Keratinocyte (primary cell): ENCODE data around the gene CYP26A1. TPM values are rescaled to one million over a fixed set of nuclear protein-coding genes. Genes with fewer than 3 reads are reported as not detected.

ENCODE experiments used
- DNase-seq: peaks from one replicate; pipeline ENCODE4 v3.0.0-alpha.2; 2011; ENCODE audit warnings: low read depth, missing footprints, low spot score
- FAIRE-seq: peaks from 2 replicates; lab custom pipeline; 2011; peaks lifted over from hg19 to GRCh38; lab: Jason Lieb, UNC
- H2AFZ ChIP-seq: 2 replicates; pipeline ENCODE4 v1.6.0; 2012; ENCODE audit warnings: low read length, control low read depth, inconsistent platforms; ENCODE audit not compliant: control insufficient read depth
- H3K27ac ChIP-seq: 2 replicates; pipeline ENCODE4 v1.5.1; 2011; ENCODE audit warnings: low read length; ENCODE audit not compliant: control insufficient read depth, insufficient read depth
- H3K27me3 ChIP-seq: 3 replicates; pipeline ENCODE4 v1.6.0; 2011; ENCODE audit warnings: low read length; ENCODE audit not compliant: control insufficient read depth, insufficient read depth; ENCODE audit errors: extremely low read depth
- H3K36me3 ChIP-seq, 2 experiments: 2 replicates in 1 of 2; 3 replicates in 1 of 2; pipeline ENCODE4 v1.5.1; 2011; ENCODE audit warnings: low read length in 2 of 2, mild to moderate bottlenecking in 1 of 2; ENCODE audit not compliant: control insufficient read depth in 2 of 2, insufficient read depth in 2 of 2; ENCODE audit errors: extremely low read depth in 1 of 2
- H3K4me1 ChIP-seq: 3 replicates; pipeline ENCODE4 v1.5.1; 2011; ENCODE audit warnings: low read length; ENCODE audit not compliant: control insufficient read depth, insufficient read depth; ENCODE audit errors: extremely low read depth
- H3K4me2 ChIP-seq: 3 replicates; pipeline ENCODE4 v1.6.0; 2011; ENCODE audit warnings: low read depth, low read length; ENCODE audit not compliant: control insufficient read depth, insufficient read depth; ENCODE audit errors: extremely low read depth
- H3K4me3 ChIP-seq, 3 experiments: fragments of 200-600 bp in 1 of 3; sonication (generic) in 1 of 3; 2 replicates in 2 of 3; 3 replicates in 1 of 3; pipeline ENCODE4 v1.5.1; 2011 to 2016; ENCODE audit warnings: low read length in 3 of 3, mild to moderate bottlenecking in 3 of 3, control low read depth in 2 of 3, inconsistent platforms in 1 of 3, low read depth in 1 of 3, mixed read lengths in 1 of 3, mixed run types in 1 of 3, moderate library complexity in 1 of 3; ENCODE audit not compliant: control insufficient read depth in 2 of 3, insufficient read depth in 2 of 3; ENCODE audit errors: extremely low read depth in 1 of 3
- H3K79me2 ChIP-seq: 2 replicates; pipeline ENCODE4 v1.6.0; 2012; ENCODE audit warnings: low read length; ENCODE audit not compliant: control insufficient read depth, insufficient read depth
- H3K9ac ChIP-seq: 3 replicates; pipeline ENCODE4 v1.6.0; 2011; ENCODE audit warnings: low read length; ENCODE audit not compliant: control insufficient read depth, insufficient read depth; ENCODE audit errors: extremely low read depth
- H3K9me1 ChIP-seq: 3 replicates; pipeline ENCODE4 v1.6.0; 2011; ENCODE audit warnings: low read length; ENCODE audit not compliant: control insufficient read depth, insufficient read depth; ENCODE audit errors: extremely low read depth
- H3K9me3 ChIP-seq: 2 replicates; pipeline ENCODE4 v1.5.1; 2012; ENCODE audit warnings: low read depth, low read length; ENCODE audit not compliant: control insufficient read depth
- H4K20me1 ChIP-seq: 3 replicates; pipeline ENCODE4 v1.6.0; 2011; ENCODE audit warnings: low read length; ENCODE audit not compliant: control insufficient read depth, insufficient read depth; ENCODE audit errors: extremely low read depth
- EZH2 ChIP-seq: IDR thresholded peaks from one replicate; pipeline ENCODE4 v1.6.1; 2012; ENCODE audit warnings: inconsistent platforms, mild to moderate bottlenecking, low read length, moderate library complexity
- dilution Hi-C: fragments of 300-500 bp; cut with MboI; formaldehyde crosslinking; loops from one replicate; pipeline ENCODE4 v1.7.0; 2020; ENCODE audit warnings: low sequenced_read_pairs; ENCODE audit not compliant: extremely low pct_ligation_motif_present
- polyA plus RNA-seq, 5 experiments: library from polyadenylated mRNA; depleted of rRNA in 3 of 5; stranded (reverse) in 3 of 5; stranded (forward) in 1 of 5; unstranded in 1 of 5; fragments of >200 nt; gene quantifications; 1 replicate in 1 of 5; 2 replicates in 3 of 5; 3 replicates in 1 of 5; pipeline versions ENCODE4 v1.2.1 to v1.2.3, GENCODE V29; 2011 to 2012; ENCODE audit warnings: missing spikeins in 2 of 5, low read depth in 1 of 5, low replicate concordance in 1 of 5
- TF ChIP-seq, protein P1 (sequence below), 3 experiments: IDR thresholded peaks in 1 of 3; conservative IDR thresholded peaks in 1 of 3; optimal IDR thresholded peaks in 1 of 3; 2 replicates in 2 of 3; 3 replicates in 1 of 3; pipeline versions ENCODE3 to v1.5.1; 2011; ENCODE audit warnings: low read length in 3 of 3, mild to moderate bottlenecking in 3 of 3, moderate library complexity in 2 of 3, control low read depth in 1 of 3, inconsistent platforms in 1 of 3; ENCODE audit not compliant: insufficient read depth in 2 of 3; ENCODE audit errors: extremely low read depth in 1 of 3

CYP26A1 gene
- polyA plus RNA-seq, 1 donor (not counting 4 experiments of a cell fraction or from before 2014, with no cell fraction given): not detected

DNA sequence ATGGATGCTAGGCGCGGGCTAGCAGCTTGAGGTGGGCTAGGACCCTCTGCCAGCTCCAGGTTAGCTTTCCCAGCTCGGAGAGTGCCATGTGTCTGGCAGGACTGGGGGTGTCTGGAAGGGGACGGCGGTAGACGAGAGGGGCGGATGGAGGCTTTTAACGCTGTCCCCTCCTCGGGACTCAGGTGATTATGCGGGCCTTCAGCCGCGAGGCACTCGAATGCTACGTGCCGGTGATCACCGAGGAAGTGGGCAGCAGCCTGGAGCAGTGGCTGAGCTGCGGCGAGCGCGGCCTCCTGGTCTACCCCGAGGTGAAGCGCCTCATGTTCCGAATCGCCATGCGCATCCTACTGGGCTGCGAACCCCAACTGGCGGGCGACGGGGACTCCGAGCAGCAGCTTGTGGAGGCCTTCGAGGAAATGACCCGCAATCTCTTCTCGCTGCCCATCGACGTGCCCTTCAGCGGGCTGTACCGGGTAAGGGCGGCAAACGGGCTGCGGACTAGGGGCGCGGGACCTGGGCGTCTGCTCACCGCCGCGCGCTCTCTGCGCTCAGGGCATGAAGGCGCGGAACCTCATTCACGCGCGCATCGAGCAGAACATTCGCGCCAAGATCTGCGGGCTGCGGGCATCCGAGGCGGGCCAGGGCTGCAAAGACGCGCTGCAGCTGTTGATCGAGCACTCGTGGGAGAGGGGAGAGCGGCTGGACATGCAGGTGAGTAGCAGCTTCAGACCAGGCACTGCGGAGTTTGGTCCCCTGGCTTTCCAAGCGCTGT lies 1.1 kb downstream of the CYP26A1 start:
- H3K27me3 ChIP-seq: peaks cover 77% of the 10 kb centered on the region
- DNase-seq (no peak), FAIRE-seq (no peak)
- H2AFZ ChIP-seq: no peak overlapping the region
- H3K9me3 ChIP-seq: no peaks in the 10 kb centered on the region
- H4K20me1 ChIP-seq: no peaks in the 10 kb centered on the region
- H3K4me3 ChIP-seq: no peak overlapping the region
- no peaks in the 10 kb centered on the region for H3K79me2 ChIP-seq
- TF ChIP-seq, protein P1, sequence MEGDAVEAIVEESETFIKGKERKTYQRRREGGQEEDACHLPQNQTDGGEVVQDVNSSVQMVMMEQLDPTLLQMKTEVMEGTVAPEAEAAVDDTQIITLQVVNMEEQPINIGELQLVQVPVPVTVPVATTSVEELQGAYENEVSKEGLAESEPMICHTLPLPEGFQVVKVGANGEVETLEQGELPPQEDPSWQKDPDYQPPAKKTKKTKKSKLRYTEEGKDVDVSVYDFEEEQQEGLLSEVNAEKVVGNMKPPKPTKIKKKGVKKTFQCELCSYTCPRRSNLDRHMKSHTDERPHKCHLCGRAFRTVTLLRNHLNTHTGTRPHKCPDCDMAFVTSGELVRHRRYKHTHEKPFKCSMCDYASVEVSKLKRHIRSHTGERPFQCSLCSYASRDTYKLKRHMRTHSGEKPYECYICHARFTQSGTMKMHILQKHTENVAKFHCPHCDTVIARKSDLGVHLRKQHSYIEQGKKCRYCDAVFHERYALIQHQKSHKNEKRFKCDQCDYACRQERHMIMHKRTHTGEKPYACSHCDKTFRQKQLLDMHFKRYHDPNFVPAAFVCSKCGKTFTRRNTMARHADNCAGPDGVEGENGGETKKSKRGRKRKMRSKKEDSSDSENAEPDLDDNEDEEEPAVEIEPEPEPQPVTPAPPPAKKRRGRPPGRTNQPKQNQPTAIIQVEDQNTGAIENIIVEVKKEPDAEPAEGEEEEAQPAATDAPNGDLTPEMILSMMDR (optimal IDR thresholded peaks at IDR 0.05 in 1 of 3, IDR thresholded peaks at IDR 0.05 in 1 of 3, conservative IDR thresholded peaks at IDR 0.05 in 1 of 3; ENCODE audit: extremely low read depth in 1 of 3, insufficient read depth in 2 of 3, low read length in 3 of 3): no peak
- TF ChIP-seq EZH2: peak; percentile 93
- dilution Hi-C loops: no loop called here
- H3K4me1 ChIP-seq: no peaks in the 10 kb centered on the region
- H3K27ac ChIP-seq: no peak overlapping the region
- no peaks in the 10 kb centered on the region for H3K9me1 ChIP-seq
- no peaks in the 10 kb centered on the region for H3K36me3 ChIP-seq
- no peak overlapping the region for H3K9ac ChIP-seq
- H3K4me2 ChIP-seq: no peak overlapping the region

DNA sequence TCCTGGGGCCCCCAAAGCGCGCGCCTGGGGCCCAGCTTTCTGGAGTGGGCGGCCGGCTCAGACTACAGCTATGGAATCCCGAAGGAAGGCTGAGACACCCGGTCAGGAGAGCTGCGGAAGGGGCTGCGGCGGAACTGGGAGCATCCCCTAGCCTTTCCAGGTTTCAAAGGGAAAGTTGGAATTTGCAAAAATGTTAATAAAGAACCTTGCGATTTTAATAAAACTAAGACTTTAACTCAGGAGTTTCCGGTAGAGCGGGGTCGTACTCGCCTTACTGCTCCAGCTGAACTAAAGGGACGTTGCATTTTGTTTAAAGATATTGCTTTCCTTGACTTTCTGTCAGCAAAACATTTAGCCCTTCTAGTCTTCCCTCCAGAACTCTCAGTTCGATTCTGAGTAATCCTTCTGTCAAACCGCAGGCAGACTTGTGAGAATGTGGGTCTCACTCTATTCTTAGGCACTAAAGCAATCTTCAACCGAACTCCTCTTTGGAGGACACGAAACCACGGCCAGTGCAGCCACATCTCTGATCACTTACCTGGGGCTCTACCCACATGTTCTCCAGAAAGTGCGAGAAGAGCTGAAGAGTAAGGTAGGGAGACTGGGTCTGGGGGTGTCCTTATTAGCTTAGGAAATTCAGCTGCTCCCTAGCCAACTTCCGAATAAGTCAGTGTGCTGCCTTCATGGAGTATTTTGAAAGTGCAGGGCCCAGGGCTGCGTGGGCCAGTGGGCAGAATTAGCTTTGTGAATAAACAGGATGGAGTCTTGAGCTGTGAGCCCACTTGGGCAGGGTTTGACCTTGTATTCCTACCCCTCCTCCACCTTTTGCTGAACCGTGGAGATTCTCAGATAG lies 1.9 kb downstream of the CYP26A1 start:
- no peak overlapping the region for H3K4me2 ChIP-seq
- TF ChIP-seq, protein P1 (optimal IDR thresholded peaks at IDR 0.05 in 1 of 3, IDR thresholded peaks at IDR 0.05 in 1 of 3, conservative IDR thresholded peaks at IDR 0.05 in 1 of 3; ENCODE audit: extremely low read depth in 1 of 3, insufficient read depth in 2 of 3, low read length in 3 of 3): no peak
- peak; percentile 20 for TF ChIP-seq EZH2
- DNase-seq: no peak

More for the DNA sequence above, 1.9 kb downstream of the CYP26A1 start:
- FAIRE-seq: no peak
- H3K27ac ChIP-seq: no peak overlapping the region
- no peak overlapping the region for H3K9ac ChIP-seq
- H3K27me3 ChIP-seq: peaks cover 72% of the 10 kb centered on the region
- no peaks in the 10 kb centered on the region for H3K79me2 ChIP-seq
- H3K9me3 ChIP-seq: no peaks in the 10 kb centered on the region
- no peaks in the 10 kb centered on the region for H4K20me1 ChIP-seq
- dilution Hi-C loops: no loop called here
- H3K36me3 ChIP-seq: no peaks in the 10 kb centered on the region
- no peak overlapping the region for H2AFZ ChIP-seq
- H3K4me3 ChIP-seq: no peak overlapping the region
- no peaks in the 10 kb centered on the region for H3K4me1 ChIP-seq
- no peaks in the 10 kb centered on the region for H3K9me1 ChIP-seq
